ENCODE measurements around the gene HSBP1.

HSBP1 gene

DNA sequence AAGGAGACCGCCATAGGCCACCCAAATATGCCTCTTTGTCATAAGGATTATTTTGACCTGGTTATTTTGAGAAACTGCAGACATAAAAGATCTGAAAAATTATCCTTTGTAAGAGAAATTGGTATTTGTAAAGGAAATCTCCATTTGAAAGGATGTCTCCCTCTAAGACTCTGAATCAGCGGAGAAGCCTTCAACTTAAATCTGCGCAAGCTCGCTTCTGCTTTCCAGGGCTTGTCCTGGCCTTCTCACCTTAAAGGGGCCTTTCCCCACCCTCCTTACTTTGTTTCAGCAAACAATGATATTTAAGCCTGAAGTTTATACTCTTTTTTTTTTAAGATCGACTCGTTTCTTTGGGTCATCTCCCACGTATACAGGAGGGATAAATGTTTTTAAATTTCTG, 34.5 kb downstream of the HSBP1 start:
- no peak for DNase-seq

DNA sequence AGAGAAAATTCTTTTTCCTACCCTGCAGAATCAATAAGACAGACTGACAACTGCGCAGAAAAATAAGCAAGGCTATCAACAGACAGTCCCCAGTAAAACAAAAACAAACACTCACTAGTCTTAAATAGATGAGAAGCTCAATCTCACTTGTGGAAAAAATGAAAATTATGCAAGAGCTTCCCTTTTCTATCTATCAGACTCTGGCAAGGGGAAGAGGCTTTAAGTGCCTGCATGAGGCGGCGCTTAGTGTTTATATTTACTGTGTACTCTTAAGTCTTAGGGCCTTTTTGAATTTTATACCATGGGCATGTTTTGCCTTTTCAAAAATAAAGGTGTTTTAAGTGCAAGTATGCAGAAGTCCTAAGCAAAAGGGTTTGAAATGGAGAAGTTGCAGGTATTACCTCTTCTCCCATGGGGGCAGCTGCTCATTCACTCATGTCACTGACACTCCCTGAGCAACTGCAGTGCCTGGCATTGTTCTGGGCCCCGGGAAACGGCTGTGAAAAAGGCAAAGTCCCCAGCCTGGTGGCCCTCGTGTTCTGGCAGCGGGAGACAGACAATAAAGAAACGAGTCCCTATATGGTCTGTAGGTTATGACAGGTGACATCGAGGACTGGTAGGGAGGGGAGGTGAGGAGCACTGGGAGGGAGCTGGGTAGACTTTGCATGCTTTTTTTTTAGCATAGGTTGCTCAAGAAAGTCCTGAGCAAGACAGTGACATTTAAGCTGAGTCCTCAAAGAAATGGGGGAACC, 35.2 kb downstream of the HSBP1 start:
- no peak for DNase-seq

DNA sequence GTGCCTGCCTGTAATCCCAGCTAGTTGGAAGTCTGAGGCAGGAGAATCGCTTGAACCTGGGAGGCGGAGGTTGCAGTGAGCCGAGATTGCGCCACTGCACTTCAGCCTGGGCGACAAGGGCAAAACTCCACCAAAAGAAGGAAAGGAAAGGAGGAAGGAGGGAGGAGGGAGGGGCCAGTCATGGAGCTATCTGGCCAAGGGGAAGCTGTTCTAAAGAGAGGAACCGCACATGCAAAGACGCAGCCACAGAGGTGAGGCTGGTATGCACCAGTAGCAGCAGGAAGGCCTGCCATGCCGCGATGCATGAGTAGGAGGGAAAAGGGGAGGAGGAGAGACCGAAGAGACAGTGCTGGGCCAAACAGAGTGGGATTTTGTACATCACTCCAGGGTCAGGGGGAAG, 35.9 kb downstream of the HSBP1 start:
- no peak for DNase-seq

DNA sequence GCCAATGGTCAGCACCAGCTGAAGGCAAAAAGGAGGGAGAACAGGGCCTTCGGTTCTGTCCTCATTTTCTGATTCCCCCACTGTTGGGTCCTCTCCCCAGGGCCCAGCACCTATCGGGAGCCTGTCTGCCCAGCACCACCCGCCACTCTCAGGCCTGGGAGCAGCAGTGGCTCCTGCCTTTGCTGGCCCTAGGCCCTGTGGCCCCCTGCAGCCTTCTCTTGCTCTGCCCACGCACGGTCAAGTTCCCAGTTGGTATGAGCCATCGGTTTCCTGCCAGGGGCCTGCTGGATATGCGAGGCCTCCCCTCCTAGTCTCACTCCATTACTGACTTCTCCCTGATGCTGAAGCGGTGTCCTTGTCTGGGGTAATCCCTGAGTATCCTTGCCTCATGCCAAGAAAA, 37.5 kb downstream of the HSBP1 start:
- no peak for DNase-seq

DNA sequence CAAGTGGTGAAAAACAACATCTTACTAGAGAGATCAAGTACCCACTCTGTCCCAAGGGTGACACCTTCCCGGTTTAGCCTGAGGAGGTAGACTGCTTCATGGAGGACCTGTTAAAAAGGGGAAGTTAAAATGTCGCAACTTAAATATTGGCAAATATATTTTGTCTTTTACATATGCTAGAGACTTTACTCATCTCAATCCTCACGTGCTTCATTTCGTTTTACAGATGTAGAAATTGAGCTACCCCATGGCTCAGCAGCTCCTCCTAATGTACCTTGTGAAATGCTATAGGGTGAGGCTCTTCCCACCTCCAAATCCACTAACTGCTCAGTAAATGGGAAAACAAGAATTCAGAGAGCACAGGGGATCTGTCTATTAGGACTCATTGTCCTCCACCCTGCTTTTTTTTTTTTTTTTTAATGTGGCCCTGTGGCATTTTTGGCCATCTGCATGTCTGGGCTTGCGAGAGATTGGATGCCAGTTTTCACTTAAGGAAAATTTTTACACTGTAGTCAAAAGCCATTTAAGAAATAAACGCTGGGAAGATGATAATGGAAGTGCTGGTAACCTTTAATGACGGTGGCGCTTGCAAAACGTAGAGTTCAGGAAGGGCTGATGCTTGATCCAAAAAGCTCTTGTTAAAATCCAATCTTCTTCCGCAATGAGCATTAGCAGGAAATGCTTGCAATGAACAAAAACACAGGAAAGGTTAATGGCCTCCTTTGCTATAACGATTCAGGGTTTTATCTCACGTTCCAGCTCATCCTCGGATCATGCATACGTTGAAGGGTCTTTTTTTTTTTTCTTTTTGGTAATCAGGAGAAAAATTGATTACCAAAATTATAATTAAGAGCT, 39.8 kb downstream of the HSBP1 start:
- DNase-seq, result no peak

DNA sequence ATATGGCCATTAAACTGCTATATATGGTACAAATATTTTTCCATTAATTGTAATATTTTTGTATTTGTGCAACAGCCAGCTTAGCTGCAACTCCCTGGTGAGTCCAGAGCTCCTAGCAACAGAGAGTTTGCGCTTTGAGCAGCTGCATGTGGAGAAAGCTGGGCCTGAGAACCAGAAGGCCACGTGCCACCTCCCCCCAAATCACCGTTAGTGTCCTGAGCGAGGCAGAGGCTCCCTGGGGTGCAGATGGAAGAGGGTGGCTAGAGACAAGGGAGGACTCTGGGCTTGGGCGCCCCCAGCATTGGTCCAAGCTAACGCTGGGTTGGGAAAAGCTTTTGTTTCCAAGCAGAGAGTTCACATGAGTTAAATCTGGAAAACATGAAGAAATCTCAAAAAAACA, 41.6 kb downstream of the HSBP1 start:
- no peak for DNase-seq

DNA sequence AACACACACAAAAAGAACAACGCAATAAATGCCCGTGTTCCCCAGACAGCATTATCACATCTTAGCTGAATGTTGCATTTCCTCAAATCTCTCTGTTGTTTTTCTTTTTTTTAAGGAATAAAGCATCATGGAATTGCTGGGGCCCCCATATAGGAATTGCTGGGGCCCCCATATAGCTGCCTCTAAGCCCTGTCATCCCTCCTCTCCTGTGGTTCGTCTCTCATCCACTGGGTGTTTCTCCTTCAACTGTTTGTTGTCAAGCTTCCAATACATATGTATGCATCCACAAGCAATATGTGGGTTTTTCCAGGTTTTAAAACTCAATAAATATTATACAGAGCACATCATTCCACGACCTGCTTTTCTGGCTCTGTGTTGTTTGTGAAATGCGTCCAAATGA, 43.2 kb downstream of the HSBP1 start:
- no peak for DNase-seq

DNA sequence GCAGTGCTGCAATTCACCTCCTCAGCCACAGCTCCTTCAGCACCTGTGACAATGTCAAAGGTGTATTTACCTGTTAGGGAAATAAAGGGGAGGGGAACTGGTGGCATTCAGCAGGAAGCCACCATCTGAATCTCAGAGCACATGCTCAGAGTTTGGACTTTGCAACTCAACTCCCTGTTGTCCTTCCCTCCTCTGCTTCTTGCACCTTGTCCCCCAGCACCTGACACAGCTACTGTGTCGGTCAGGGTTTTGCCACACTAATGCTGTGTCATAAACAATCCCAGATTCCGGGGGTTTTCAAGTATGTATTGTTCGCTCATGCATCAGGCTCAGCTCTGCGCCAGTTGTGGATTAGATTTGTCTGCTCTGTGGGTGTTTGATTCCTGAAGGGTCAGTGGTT, 43.7 kb downstream of the HSBP1 start:
- DNase-seq, result no peak

DNA sequence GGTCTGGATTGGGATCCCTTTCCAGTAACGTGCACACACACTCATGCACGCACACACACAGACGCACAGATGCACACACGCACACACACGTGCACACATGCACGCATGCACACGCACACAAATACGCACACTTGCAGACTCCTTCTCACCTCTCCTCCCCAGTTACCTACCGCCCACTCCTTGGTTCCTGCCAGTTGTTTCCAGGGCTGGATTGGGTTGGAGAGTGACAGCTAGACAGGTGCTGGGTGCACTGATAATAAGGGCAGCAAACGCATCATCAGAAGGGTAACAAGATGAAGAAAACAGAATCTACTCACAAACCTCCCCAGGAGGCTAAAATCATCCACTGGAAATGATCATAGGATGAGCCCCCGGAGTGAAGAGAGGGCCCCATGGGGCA, 45.0 kb downstream of the HSBP1 start:
- no peak for DNase-seq

DNA sequence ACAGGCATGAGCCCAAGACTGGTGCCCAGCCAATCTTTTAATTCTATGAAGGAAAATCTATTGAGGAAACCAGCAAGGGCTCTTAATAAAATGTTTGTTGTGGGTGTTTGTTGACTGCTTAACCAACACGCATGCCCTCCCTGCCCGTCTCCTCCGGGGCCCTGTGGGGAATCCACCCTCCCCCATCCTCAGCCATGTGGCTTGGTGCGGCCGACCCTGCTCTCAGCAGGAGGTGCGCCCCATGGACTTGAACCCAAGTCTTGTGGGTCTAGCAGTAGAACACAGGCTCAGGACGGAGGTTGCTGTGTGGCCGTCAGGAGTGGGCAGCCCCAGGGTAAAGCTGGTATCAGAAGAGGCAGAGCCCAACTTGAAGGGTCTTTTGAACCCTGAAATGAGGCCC, 46.1 kb downstream of the HSBP1 start:
- no peak for DNase-seq

DNA sequence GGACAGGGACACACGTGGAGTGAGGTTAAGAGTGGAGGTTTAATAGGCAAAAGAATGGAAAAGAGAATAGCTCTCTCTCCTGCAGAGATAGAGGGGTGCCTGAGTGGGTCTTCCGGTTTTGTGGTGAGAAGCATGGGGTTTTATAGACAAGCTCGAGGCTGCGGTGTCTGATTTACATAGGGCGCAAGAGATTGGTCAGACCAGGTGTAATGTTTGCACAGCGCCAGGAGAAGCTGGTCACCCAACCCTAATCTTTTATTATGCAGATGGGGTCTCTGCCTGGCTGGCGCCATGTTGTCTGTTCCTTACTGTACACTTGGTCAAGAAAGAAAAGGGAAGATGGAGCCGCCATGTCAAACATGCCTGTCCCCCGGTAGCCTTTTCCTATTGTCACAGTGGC, 46.6 kb downstream of the HSBP1 start:
- no peak for DNase-seq

DNA sequence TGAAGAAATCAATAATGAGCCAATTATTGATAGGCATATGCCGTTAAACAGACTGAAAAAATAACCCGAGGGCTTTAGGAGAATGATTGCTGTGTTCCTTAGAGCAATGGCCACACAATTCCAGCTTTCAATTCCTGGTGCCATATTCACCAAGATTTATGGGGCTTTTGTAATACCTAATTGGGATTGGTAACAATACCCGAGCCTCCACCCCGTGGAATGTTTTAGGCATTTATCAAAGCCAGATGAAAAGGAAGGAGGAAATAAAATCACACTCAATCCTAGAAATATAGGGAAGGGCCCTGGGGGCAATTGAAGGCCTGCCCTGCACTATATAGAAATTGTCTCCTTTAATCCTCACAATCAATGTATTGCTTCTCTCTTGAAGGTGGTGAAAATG, 49.0 kb downstream of the HSBP1 start:
- DNase-seq, result no peak

DNA sequence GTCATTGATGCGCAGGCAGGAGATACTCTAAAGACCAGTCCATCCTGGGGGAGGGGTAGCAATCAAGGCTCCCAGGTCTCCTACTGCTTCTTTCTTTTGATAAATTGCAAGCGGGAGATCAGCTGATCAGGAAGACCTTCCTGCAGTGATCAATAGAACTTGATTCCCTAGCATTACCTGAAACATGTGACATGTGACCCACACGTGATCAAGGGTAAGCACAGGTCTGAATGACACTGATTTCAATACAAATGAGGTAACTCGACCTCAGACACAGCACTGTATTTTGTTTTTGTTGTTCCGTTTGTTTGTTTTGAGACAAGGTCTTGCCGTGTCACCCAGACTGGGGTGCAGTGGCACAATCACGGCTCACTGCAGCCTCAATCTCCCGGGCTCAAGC, 51.5 kb downstream of the HSBP1 start:
- DNase-seq, result no peak

DNA sequence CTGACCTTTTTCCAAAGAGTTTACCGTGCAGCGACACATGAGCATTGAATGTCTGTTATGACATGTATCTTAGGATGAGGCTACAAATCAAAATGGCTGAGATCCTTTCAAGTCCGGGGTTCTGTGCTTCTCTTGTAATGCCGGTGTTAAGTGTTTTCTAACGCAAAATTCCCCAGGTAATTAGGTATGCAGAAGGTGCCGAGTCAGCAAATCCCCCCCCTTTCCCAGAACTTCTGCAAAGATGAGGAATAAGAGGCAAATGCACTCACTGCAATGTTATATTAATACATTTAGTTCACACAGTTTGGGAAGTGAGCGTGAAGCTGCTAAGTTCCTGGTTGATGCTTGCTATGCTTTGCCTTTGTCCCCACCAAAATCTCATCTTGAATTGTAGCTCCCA, 54.9 kb downstream of the HSBP1 start:
- no peak for DNase-seq

DNA sequence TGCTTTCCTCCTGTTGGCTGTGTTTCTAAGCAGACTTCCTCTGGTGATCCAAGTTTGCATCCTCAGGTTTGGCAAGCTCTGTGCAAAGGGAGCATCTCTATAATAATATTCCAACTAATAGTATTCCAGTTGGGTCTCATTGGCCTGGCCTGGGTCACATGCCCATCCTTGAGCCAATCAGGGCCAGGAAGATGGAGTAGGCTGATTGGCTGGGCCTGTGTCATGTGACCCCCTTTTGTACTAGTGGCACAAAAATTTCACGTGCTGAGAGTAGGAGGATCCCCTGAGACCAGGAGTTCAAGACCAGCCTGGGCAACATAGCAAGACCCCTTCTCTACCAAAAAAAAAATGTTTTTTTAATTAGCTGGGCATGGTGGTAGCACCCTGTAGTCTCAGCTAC, 55.9 kb downstream of the HSBP1 start:
- no peak for DNase-seq
